HG02642 (cell line): Measurements from ENCODE around the gene TCN2.
"Not testable (repeated sequence)": the region's sequence is repeated elsewhere in the genome, so short reads cannot be mapped to it uniquely, and the experiment has no call there.

Experiments used
- ATAC-seq: cut with Tn5 transposase; IDR thresholded peaks from one replicate; pipeline ENCODE4 v1.9.1; 2021; ENCODE audit warnings: mild to moderate bottlenecking; ENCODE audit not compliant: unreplicated experiment, poor library complexity

Gene TCN2

GRCh38 chr22:30606455-30607299, at the start of gene TCN2:
TSS of gene TCN2 (plus strand) at chr22:30607174. CDS start at chr22:30607332, 158 bp downstream.
- peak; percentile 41 for ATAC-seq

GRCh38 chr22:30557243-30557642, 49.7 kb upstream of the TCN2 start:
- no peak for ATAC-seq

GRCh38 chr22:30559889-30560288, 47.1 kb upstream of the TCN2 start:
- ATAC-seq = no peak

- ATAC-seq = not testable (repeated sequence)
Measured at GRCh38 chr22:30560643-30561202, 46.3 kb upstream of the TCN2 start.

GRCh38 chr22:30561402-30562189, 45.4 kb upstream of the TCN2 start:
- ATAC-seq = no peak

- no peak for ATAC-seq
Measured at GRCh38 chr22:30562366-30562765, 44.6 kb upstream of the TCN2 start.

- no peak for ATAC-seq
Measured at GRCh38 chr22:30564045-30564760, 42.8 kb upstream of the TCN2 start.

- ATAC-seq = no peak
Measured at GRCh38 chr22:30564761-30565119, 42.2 kb upstream of the TCN2 start.

- no peak for ATAC-seq
Measured at GRCh38 chr22:30565341-30565740, 41.6 kb upstream of the TCN2 start.

GRCh38 chr22:30566125-30566524, 40.8 kb upstream of the TCN2 start:
- no peak for ATAC-seq

GRCh38 chr22:30567277-30567676, 39.7 kb upstream of the TCN2 start:
- not testable (repeated sequence) for ATAC-seq

- no peak for ATAC-seq
Measured at GRCh38 chr22:30568137-30568805, 38.7 kb upstream of the TCN2 start.

GRCh38 chr22:30569674-30570202, 37.2 kb upstream of the TCN2 start:
- no peak for ATAC-seq

GRCh38 chr22:30572210-30572609, 34.8 kb upstream of the TCN2 start:
- ATAC-seq = no peak

- ATAC-seq = no peak
Measured at GRCh38 chr22:30572840-30573593, 34.0 kb upstream of the TCN2 start.

- ATAC-seq = no peak
Measured at GRCh38 chr22:30573594-30574094, 33.3 kb upstream of the TCN2 start.

- no peak for ATAC-seq
Measured at GRCh38 chr22:30574095-30574981, 32.6 kb upstream of the TCN2 start, which contains the start of gene GAL3ST1. TSS of gene GAL3ST1 (minus strand) at chr22:30574665. CDS start at chr22:30557392, 17,273 bp downstream.
